ENCODE measurements around the gene TTC19.
A peak's percentile ranks its signal among the peaks of the same experiment; 100 is the strongest.

The TTC19 gene, protein sequence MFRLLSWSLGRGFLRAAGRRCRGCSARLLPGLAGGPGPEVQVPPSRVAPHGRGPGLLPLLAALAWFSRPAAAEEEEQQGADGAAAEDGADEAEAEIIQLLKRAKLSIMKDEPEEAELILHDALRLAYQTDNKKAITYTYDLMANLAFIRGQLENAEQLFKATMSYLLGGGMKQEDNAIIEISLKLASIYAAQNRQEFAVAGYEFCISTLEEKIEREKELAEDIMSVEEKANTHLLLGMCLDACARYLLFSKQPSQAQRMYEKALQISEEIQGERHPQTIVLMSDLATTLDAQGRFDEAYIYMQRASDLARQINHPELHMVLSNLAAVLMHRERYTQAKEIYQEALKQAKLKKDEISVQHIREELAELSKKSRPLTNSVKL

GRCh38 chr17:15999141-15999973 is at the start of gene TTC19, which contains the start of gene ZSWIM7:
TTC19 (plus strand) TSS chr17:15999824; CDS start chr17:15999849, 25 bp downstream.
ZSWIM7 (minus strand) TSS chr17:15999704; CDS start chr17:15999594, 110 bp downstream.
- DNase-seq, result peak; percentile 95

DNA sequence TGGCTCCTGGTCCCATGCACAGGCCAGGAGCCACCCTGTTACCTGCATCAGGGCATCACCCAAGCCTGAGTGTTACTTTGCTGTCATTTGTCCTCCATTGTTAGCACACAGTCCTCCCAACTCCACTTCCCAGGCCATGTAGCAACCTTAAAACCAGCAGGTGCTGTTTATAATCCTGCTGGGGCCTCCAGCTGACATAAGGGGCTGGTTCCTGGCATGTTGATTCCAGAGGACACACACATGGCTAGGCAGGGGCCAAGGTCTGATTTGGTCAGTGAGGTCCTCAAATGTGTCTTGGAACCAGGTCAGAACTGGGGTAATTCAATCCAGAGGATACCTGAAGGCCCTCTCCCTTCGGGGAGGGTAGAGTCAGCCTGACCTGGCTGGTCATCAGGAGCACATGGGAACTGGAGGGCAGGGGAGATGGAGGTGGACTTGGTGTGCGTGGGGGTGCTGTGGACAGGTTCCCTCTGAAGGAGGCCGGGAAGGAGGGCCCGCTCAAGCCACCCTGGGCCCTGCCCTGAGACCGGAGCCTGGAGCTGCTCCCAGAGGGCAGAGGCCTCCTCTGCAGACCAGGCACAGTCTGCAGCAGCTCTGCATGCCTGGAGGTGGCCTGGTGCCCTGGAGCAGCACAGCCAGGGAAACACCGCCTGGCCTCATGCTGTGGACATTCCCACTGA is 48.1 kb upstream of the TTC19 start:
- no peak for DNase-seq

GRCh38 chr17:15952048-15952532 is 47.5 kb upstream of the TTC19 start:
- no peak for DNase-seq

- no peak for DNase-seq
Measured at GRCh38 chr17:15952916-15953790, 46.5 kb upstream of the TTC19 start.

GRCh38 chr17:15954222-15954621 is 45.4 kb upstream of the TTC19 start:
- DNase-seq, result no peak

DNA sequence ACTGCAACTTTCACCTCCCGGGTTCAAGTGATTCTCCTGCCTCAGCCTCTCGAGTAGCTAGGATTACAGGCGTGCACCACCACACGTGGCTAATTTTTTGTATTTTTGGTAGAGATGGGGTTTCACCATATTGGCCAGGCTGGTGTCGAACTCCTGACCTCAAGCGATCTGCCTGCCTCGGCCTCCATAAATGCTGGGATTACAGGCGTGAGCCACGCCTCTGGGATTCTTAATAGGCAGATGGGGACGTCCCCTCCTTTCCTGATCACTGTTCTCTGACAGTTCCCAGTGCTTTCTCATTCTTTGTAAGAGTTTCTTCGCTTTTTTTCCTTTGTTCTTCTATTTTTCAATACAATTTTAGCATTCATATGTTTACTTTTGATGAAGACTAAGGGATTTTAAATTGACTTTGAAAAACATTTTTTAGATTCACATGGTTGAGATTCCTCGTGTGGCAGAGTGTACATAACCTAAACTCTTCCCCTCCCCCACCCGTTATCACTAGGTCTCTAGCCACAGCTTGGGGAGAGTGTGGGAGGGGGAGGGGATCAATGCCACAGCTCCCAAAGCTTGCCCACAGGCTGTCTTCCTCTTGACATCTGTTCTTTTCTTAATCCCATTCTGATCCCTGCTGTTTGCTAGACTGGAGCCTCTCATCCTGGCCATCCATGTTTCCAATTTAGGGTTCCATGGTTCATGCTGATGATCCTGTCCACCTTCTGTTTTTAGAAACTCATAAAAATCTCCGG is 43.7 kb upstream of the TTC19 start:
- DNase-seq, result no peak

- no peak for DNase-seq
Measured at GRCh38 chr17:15957206-15957605, 42.4 kb upstream of the TTC19 start.

GRCh38 chr17:15957608-15958307 is 41.9 kb upstream of the TTC19 start:
- no peak for DNase-seq

- DNase-seq, result no peak
Measured at GRCh38 chr17:15958484-15958854, 41.2 kb upstream of the TTC19 start.

- no peak for DNase-seq
Measured at GRCh38 chr17:15963670-15964110, 35.9 kb upstream of the TTC19 start.

DNA sequence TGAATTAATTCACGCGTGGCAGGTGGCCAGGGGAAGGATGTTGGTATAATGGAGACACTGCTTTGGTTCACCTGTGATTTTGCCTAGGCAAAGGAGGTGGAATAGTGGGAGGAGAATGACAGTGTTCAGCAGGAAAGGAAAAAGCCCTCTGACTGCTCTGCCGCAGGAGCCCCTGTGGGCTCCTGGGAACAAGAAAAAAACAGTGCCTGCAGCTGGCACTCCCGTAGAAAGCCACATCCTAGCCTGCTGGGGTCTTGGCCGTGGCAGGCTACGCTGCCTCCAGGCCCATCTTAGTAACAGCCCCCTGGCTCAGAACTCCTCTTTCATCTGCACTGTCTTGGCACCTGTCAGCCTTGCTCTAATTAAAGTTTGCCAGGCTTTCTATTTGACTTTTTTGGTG is 34.1 kb upstream of the TTC19 start:
- DNase-seq, result no peak

- no peak for DNase-seq
Measured at GRCh38 chr17:15966183-15966878, 33.3 kb upstream of the TTC19 start.

DNA sequence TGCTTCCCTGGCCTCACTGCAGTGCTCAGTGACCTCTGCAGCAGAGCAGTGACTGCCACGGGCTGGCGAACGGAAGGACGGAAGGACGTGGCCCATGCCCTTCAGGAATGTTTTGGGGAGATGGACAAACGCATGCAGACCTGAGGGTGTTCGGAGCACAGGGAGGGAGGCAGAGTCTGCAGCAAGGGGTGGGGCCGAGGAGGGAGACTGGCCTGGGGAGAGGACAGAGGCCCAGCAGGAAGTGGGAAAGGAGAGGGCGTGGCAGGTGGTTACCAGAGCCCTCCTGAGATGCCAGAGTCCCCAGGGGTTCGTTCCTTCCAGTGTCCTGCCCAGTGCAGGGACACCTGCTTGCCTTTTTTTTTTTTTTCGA is 32.8 kb upstream of the TTC19 start:
- DNase-seq, result no peak

- no peak for DNase-seq
Measured at GRCh38 chr17:15967706-15968399, 31.8 kb upstream of the TTC19 start.

- DNase-seq, result no peak
Measured at GRCh38 chr17:15969463-15969862, 30.2 kb upstream of the TTC19 start.

DNA sequence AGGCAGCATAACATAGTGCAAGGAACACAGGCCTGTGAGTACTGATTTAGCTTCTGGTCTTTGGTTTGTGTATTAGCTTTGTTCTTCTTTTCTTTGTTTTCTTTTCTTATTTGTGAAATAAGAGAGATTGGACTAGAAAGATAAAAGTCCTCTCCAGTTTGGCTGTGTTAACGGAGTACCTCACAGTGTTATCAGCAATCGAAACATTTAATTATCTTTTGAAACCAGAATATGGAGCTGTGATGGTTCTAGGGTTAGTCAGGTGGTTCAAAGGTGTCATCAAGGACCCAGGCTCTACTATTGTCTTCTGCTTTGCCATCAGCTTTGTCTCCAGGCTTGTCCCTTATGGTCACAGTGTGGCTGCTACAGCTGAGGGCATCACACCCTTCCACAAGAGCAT is 29.1 kb upstream of the TTC19 start:
- DNase-seq, result no peak

DNA sequence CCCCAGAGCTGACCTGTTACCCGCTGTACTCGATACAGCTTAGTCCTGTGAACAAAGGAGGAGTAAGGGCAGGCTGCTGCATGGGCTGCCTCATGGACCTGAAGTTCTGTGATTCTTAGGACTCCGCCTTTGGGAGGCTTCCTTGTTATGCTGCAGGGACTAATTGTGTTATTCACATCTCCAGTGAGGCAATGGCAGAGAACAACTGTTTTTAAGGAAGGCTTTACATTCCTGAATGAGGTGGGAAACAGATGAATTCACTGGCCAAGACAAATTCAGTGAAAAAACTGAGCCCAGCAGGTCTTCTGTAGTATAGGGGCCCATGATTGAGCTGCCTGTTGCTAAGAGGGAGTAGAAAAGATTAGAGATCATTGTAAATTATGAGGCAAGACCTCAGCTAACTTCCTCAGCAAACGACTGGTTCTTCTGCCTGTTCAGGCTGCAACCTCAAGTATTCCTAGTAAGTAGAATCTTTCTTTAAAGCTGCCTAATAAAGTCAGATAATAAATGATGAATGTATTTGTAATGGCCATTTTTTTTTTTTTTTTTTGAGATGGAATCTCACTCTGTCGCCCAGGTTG is 28.4 kb upstream of the TTC19 start:
- DNase-seq, result no peak

GRCh38 chr17:15971882-15972281 is 27.7 kb upstream of the TTC19 start:
- DNase-seq, result no peak

GRCh38 chr17:15972497-15972951 is 27.1 kb upstream of the TTC19 start:
- DNase-seq, result no peak
